Activated CD4-positive, alpha-beta T cell treated with anti-CD3 and anti-CD28 coated beads, Interleukin-2, Interleukin-6, amounts not matched to agents 100 ng/mL and 50 ng/mL, durations not matched to agents 16 hours and 8 hours (primary cell): ENCODE measurements around the gene TMEM231.
A peak's percentile ranks its signal among the peaks of the same experiment; 100 is the strongest.
"Not testable (repeated sequence)": the region's sequence is repeated elsewhere in the genome, so short reads cannot be mapped to it uniquely, and the experiment has no call there.

Source experiments
- DNase-seq: peaks from one replicate; pipeline ENCODE4 v3.0.0-alpha.2; 2020

The TMEM231 gene, protein sequence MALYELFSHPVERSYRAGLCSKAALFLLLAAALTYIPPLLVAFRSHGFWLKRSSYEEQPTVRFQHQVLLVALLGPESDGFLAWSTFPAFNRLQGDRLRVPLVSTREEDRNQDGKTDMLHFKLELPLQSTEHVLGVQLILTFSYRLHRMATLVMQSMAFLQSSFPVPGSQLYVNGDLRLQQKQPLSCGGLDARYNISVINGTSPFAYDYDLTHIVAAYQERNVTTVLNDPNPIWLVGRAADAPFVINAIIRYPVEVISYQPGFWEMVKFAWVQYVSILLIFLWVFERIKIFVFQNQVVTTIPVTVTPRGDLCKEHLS

DNA sequence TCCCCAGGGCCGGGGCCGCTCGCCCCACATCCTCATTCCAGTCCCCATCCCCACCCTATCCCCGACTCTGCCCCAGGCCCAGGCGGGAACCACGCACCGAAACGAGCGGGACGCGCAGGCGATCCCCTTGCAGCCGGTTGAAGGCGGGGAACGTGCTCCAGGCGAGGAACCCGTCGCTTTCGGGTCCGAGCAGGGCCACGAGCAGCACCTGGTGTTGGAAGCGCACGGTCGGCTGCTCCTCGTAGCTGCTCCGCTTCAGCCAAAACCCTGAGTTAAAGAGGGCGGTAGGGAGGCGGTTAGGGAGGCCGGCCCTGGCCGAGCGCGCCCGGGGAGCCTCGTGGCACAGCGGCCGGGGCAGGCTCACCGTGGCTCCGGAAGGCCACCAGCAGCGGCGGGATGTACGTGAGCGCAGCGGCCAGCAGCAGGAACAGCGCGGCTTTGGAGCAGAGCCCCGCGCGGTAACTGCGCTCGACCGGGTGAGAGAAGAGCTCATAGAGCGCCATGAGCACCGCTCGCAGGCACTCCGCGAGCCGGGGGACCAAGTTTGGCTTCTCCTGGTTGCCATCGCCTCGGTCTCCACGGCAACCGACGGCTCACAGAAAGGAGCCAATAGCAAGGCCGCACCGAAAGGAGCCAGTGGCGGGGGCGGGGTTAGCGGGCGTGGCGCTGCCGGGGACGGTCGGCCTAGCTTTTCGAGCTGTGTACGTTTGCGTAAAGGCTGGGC, at the start of gene TMEM231:
TMEM231 (minus strand) TSS at position 546 of the 724 bp plus-strand sequence; CDS start at position 503, 43 bp downstream.
- peak; percentile 97 for DNase-seq

DNA sequence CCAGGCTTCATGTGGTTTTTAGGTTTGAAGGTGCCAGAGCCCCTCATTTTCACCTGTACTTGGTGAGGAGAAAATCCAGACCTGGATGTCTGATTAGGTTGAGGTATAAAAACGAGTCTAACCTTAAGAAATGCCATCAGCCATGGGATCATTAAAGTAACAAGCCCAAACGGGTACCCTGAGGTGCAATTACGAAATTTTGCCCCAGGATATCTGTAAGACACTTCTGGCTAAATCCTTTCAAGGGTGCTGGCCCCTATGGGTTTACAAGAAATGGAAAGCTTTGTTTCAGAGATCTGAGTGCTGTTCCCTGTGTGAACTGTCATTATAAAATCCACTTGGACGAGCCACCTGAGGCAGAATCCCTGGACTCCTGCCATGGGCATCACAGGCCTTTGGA, 47.2 kb upstream of the TMEM231 start:
- DNase-seq: no peak

DNA sequence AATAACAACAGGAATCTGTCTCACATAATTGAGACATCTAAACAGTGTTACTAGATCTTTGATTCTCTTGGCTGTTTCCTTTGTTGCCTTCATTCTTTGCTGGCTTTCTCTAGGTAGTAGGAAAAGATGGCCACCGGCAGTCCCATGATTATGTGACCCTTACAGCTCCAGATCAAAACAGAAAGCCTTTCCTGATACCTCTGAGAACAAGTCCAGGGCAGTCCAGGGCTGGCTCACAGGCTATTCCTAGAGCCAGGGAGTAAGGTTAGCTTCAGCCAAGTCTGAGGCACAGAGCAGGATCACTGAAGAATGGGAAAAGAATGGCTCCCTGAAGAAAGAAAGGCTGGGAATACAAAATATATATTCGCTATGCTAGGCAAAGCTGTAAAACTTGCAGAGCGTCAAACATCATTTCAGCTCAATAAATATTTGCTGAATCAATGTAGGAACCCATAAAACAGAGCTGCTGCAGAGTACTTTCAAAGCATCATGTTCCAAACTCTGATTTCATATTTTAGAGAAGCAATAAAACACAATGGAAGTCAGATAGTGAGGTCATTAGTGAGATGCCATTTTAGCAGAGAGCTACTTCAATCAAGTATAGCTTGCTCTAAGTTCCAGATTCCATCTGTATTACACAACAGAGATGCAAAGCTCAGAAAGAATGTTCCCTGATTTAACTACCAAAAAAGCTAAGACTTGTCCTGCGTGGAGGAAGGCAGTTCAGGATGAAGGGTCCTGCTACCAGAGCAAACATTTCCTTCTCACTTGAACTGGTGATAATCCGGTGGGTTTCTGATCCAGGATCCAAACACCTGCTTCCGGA, 43.6 kb upstream of the TMEM231 start:
- no peak for DNase-seq

DNA sequence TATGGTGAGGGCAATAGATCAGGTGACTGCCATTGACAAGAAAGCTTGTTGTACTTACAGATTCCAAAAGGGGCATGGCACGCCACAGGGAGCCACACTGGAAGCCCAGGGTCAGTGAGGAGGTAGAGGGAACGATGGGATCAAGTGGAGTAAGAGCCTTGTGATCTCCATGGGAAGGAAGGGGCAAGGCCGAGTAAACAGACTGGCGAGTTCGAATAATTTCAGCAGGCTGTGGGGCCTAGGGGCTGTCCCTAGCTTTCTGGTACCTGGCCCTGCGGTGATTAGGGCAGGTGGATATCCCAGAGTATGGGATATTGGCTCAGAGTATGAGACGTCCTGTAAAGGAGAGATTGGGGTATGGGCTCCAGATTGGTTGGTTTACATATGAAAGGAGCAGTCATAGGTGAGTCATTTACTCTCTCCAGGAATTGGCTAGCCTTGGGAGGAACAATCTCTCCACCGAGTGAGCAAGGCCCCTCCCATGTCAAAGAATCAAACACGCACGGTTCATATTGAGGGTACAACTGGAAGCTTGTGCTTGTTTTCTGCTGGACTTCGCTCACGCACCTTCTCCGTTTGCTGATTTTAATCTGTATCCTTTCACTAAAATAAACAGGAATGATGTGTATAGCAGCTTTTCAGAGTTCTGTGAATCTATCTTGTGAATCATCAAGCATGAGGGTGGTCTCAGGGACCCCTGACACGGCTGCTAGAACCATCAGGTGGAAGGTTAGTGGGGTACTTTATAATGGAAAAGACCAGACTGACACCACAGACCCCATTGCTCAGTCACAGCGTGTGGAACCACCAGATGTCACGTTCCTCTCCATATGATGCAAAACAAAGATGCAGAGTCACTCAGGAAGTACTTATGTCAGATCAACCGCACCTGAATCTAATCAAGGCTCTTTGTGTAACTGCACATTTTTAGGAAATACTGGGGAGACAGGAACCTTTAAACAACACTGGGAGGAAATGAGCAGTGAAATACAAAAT, 38.1 kb upstream of the TMEM231 start:
- DNase-seq: peak; percentile 56

DNA sequence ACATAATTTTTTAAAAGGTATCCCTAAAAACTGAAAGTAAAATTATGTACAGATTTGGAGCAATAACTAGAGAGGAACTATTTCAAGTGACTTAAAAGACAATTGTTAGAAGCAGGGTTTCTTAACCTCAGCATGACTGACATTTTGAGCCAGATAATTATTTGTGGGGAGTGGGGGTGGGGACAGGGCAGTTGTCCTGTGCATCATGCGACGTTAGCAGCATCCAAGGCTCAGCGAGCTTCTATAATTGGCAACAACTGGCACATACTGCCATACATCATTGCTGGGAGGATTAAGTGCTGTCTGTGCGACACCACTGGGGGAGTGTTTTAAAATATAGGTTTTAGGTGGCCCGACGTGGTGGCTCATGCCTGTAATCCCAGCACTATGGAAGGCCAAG, 37.3 kb upstream of the TMEM231 start:
- no peak for DNase-seq

DNA sequence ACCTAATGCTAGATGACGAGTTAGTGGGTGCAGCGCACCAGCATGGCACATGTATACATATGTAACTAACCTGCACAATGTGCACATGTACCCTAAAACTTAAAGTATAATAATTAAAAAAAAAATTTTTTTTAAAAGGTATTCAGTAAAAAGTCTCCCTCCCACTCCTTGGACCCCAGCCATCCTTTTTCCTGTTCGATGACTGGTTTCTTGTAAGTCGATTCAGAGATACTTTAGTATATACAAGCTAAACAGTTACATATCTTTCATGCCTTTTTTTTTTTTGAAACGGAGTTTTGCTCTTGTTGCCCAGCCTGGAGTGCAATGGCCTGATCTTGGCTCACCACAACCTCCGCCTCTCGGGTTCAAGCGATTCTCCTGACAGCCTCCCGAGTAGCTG, 35.9 kb upstream of the TMEM231 start:
- DNase-seq: not testable (repeated sequence)

DNA sequence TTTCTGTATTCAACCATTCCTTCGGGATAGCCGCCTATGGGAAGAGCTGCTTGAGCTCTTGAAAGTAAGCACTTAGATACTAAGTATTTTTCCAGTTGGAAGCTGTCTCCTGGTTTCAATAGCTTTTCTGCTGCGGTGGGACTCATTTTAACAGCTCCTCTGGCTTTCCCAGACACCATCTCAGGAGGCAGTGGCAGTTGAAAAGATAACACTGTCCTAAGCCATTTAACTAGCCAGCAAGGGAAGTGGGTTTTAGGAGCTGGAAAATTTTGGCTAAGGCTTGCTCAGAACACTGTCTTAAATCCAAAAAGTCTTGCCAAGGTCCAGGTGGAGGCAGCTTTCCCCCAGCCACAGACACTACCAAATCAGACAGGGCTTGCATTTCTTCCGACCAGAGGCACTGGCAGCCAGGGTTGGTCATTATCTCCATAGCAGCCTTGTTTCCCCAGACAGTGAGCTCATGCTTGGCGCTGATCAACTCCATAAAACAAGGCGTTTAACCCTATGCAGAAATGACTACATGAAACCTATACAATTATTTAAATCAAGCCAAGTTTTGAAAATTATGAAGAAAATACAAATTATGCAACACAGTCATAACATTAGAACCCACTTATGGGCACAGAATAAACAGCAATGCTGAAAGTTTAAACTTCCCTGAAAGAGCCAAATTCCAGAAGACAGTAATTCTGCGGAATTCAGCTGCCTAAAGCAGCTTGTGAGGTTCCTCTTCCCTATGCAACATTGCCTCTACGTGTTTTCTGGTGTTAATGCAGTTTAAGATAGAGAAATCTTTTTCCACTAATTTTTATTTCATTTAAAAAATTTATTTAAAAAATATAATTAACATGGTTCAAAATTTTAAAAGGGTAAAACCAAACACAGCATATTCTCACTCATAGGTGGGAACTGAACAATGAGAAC, 35.1 kb upstream of the TMEM231 start:
- DNase-seq: no peak

DNA sequence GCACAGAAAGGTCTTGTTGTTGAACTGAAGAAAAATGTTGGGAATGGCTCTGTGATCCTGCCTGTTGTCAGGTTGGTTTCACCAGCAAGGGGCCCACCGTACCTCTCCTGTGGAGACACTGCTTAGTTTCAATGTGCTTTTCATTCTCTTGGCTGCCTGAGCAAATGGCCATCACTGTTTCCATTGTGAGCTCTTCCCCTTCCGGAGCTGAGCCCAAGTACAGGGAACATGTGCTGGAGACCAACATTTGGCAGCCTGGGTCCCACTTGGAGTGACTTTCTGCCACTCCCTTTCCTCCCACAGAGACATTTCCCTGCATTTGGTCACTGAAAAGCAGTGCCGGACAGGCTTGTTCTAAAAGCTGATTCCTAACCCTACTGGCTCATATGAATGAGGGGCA, 33.3 kb upstream of the TMEM231 start:
- DNase-seq: no peak

DNA sequence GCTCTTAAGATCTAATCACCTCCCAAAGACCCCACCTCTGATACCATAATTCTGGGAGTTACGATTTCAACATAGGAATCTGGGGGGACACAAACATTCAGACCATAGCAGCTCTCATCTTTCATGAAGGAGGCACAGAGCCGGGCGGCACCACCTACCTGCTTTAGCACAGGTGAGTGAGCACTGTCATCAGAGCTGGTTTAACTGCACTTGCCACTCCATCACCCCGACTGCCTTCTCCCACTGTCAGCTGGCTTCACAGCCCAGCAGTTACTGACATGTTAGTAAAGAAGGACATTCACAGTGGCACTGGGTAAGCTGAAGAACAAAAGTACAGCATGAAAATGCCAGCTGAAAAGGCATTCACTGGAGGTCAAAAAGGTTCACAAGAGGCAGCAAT, 32.7 kb upstream of the TMEM231 start:
- no peak for DNase-seq

DNA sequence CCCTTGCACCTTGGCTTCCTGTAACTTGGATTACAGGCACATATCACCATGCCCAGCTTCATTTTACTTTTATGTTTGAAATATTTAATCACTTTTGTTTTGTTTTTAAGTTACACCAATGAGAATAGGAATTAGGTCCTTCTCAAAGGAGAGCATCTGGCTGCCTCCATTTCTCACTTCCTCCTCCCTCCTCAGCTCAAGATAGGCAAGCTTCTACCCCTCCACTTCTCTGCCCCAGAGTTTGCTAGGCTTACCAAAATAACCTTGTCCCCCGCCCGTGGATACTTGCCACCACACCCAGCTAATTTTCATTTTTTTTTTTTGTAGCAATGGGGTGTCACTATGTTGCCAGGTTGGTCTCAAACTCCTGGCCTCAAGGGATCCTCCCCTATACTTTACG, 28.1 kb upstream of the TMEM231 start:
- DNase-seq: no peak

DNA sequence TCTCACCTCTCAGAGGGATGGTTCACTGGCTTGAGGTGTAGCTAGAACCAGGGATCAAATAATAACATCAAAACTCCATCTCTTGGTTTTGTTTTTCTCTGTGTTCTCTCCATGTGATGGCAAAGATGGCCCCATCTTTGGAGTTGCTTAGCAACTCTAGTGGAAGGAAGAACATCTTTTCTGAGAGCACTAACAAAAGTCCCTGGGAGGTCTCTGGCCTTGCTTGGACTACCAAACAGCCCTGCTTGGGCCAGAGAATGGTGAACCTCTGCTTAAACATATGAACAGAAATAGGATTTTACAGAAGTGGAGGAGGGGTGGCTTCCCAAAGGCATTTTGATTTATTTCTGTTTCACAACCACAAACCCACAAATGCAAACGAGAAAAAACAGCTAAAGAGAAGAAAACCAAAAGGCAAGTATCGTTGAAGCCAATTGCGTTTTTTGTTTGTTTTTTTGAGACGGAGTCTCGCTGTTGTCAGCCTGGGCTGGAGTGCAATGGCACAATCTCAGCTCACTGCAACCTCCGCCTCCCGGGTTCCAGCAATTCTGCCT, 23.3 kb upstream of the TMEM231 start:
- DNase-seq: no peak

DNA sequence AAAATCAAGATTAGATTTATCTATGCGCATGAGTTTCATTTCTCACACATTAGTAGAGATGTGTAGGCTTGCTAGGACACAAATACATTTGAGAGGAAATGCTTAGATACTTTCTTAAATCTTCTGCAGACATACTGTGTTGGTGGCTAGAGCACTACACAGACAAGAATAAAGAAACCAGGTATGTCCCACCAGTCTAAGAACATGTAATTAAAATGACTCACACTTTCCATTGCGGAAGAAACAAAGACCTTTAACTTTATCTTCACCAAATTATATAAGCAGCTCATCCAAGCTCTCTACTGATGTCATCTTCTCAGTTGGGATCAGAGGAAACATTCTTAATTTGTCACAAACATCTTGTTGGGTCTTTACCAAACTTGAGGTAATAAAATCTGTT, 22.7 kb upstream of the TMEM231 start:
- no peak for DNase-seq

DNA sequence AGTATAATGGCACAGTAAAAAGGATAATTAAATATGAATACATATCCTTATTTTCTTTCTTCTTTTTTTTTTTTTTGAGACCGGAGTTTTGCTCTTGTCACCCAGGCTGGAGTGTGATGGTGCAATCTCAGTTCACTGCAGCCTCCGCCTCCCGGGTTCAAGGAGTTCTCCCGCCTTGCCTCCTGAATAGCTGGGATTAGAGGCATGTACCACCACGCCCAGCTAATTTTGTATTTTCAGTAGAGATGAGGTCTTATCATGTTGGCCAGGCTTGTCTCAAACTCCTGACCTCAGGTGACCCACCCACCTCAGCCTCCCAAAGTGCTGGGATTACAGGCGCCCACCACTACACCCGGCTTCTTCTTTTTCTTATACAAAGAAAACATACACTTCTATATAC, 22.2 kb upstream of the TMEM231 start:
- no peak for DNase-seq

DNA sequence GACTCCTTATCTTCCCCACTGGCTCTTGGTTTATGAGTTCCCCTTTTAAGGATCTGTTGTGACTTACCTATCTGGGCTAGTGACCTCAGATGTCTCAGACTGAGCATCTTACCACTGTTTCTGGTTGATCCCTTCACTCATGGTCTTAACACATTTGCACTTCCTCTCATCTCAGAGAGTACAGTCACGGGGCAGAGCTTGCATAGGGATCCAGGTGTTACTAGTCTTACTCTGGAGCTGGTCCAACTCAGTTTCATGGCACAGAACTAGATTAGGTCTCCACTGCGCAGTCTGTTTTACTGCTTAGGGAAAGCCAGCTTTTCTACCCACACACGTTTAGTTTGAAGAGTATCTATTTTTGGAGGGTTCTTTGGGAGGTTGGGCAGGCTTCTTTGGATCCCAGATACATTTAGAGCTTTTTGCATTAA, 20.3 kb upstream of the TMEM231 start:
- DNase-seq: no peak

DNA sequence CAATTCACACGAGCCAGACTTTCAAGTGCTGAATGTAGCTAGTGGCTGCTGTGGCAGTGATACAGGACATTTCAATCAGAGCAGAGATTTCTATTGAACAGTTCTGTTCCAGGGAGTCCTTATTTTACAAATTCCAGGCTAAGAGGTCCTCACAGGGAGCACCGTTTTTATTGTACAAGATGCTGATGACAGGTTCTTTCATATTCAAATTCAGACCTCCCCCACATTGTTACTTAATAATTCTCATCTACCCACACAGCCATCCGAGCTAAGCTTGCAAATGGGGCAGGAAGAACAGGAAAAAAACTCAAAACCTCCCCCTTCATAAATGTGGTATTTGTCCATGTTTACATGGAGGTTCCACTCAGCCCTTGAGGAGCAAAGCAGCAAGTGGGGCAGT, 19.9 kb upstream of the TMEM231 start:
- no peak for DNase-seq

DNA sequence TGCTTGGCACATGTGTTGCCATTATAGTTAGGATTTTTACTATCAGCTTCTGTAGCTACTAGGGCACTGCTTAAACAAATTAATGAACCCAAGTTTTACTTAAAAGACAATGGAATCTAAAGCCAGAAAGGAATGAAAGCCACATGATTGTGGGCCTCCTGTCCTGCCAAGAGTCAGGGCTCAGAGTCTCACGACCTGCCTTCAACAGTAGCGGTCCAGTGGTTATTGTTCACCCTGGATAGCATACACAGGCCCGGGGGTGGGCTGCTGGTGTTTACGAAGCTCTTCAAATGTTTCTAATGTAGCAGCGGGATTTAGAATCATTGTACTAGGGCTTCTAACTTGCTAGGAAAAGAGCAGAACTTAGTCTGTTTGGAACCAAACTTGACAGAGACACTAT, 17.9 kb upstream of the TMEM231 start:
- DNase-seq: no peak

DNA sequence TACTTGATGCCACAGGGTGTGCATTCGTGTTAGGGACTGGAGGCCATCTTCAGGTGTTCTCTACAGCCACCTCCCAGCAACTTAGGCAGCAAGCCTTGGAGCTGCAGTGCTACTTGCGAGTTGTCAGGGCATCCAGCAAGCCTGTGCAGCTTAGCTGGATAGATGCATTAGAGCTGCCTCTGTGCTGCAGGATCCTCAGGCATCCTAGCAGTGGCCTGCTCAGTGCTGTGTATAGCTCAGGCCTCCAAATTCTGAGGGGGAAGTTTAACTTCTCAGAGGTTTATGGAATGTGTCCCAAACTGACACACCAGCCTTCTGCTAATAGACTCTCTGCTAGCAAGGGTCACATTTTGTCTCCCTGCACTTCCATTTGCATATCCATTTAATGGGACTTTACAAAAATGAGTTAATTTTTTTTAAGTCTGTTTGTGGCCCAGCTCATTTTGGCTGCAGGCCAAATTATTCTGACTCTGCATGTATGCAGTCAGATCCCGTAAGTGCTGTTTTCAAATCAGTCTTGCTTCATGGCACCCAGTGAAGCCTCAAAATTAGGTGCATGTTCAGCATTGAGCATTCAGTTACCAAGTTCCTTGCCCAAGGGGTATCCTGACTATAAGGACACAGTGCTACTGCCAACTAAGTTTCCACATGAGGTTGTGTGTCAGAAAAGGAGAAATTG, 17.0 kb upstream of the TMEM231 start:
- DNase-seq: no peak

DNA sequence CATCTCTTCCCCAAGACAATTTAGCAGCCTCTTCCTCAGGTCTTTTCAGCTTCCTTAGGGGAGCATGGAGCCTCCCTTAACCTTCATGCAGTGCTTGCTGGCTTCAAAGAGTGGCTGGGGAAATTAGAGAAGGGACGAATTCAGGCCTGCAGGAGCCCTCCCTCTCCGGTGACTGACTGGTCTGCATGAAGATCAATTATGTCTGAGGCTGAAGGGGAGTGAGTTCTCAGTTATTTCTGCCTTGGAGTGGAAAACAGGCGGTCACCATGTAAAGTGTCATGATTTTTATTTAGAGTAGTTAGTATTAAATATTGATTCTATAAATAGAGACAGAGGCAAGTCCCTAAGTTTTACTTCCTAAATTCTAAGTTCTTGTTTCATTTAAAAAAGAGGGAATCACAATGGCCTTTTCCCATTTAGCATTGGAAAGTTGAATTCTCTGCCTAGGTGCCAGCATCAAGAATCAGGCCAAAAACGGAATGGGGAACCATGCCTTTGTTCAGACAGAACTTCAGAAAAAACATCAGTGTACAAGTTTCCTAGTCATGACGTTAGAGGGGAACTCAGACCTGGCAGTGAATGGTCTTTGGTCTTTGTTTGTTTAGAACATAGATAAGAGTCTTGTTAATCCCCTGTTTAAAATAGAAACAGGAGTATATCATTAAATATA, 14.5 kb upstream of the TMEM231 start:
- DNase-seq: no peak

DNA sequence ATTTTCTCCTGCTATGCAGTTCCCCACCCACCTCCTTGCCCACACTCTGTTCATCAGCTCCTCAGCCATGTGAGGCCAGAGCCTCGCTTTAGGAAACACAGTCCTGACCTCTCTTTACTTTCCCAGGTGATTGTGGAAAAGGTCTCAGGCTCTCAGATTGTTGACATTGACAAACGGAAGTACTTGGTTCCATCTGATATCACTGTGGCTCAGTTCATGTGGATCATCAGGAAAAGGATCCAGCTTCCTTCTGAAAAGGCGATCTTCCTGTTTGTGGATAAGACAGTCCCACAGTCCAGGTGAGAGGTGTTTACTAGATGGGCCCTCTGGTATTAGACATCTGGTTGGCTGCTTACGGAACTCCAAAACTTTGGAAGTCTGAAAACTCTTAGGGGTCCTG, 11.9 kb upstream of the TMEM231 start:
- no peak for DNase-seq

DNA sequence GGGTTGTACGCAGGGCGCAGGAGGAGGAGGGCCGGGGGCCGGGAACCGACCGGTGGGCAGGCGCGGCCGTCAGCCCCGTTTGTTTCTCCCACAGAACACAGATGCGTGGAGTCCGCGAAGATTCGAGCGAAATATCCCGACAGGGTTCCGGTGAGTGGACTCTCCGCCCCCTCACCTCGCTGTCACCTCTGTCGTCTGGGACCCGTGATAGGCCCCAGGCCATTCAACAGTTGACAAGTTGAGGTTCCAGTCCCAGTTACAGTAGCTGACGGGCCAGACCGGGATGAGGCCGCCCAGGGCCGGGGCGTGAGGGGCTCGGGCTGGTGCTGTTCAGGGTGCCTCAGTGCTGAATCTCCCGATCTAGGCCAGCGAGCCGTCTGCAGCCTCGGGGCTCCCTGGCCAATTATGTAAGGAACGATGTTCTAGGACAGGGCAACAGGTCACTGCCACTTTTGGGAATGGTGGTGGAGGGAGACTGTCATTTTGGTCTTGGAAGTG, 10.8 kb upstream of the TMEM231 start:
- peak; percentile 27 for DNase-seq
